Mesendoderm (in vitro differentiated cells): ENCODE results near the gene ALG10. TPM values are rescaled to one million over a fixed set of nuclear protein-coding genes. Genes with fewer than 3 reads are reported as not detected.
"Not testable (repeated sequence)": the region's sequence is repeated elsewhere in the genome, so short reads cannot be mapped to it uniquely, and the experiment has no call there.

Experiments
- DNase-seq: peaks from one replicate; pipeline ENCODE4 v3.0.0; 2013
- H2AK5ac ChIP-seq: 2 replicates; pipeline ENCODE4 v1.6.1; 2013; ENCODE audit warnings: low read length, inconsistent platforms
- H2BK120ac ChIP-seq: 2 replicates; pipeline ENCODE4 v1.6.1; 2013; ENCODE audit warnings: low read depth, mild to moderate bottlenecking, low read length, moderate library complexity, mixed read lengths
- H2BK15ac ChIP-seq: replicated peaks from 2 replicates; pipeline ENCODE4 v1.6.1; 2013; ENCODE audit warnings: low read depth, mild to moderate bottlenecking, moderate library complexity
- H2BK5ac ChIP-seq: 2 replicates; pipeline ENCODE4 v1.6.1; 2013; ENCODE audit warnings: low read length, inconsistent platforms
- H3K18ac ChIP-seq: 2 replicates; pipeline ENCODE4 v1.6.1; 2013; ENCODE audit warnings: mild to moderate bottlenecking, low read length, mixed read lengths
- H3K23ac ChIP-seq: one replicate; pipeline ENCODE4 v1.6.1; 2013; ENCODE audit warnings: low read length
- H3K27ac ChIP-seq: 2 replicates; pipeline ENCODE4 v1.5.1; 2013; ENCODE audit warnings: low read depth, mild to moderate bottlenecking, inconsistent platforms, low read length, moderate library complexity
- H3K27me3 ChIP-seq: 2 replicates; pipeline ENCODE4 v1.6.1; 2013; ENCODE audit warnings: low read length, control low read depth, mild to moderate bottlenecking, inconsistent platforms; ENCODE audit not compliant: insufficient read depth, poor library complexity
- H3K36me3 ChIP-seq: 2 replicates; pipeline ENCODE4 v1.6.1; 2013; ENCODE audit warnings: low read length, inconsistent platforms; ENCODE audit not compliant: control insufficient read depth, insufficient read depth
- H3K4ac ChIP-seq: one replicate; pipeline ENCODE4 v1.6.1; 2013; ENCODE audit warnings: low read depth, mild to moderate bottlenecking, low read length, moderate library complexity
- H3K4me1 ChIP-seq: 2 replicates; pipeline ENCODE4 v1.6.1; 2013; ENCODE audit warnings: low read depth, low read length, inconsistent platforms; ENCODE audit not compliant: control insufficient read depth
- H3K4me2 ChIP-seq: 2 replicates; pipeline ENCODE4 v1.6.1; 2013; ENCODE audit warnings: low read length
- H3K4me3 ChIP-seq: 2 replicates; pipeline ENCODE4 v1.5.1; 2013; ENCODE audit warnings: mild to moderate bottlenecking, low read length
- H3K56ac ChIP-seq: one replicate; pipeline ENCODE4 v1.6.1; 2013; ENCODE audit warnings: low read length
- H3K79me1 ChIP-seq: 2 replicates; pipeline ENCODE4 v1.6.1; 2013; ENCODE audit warnings: low read length, inconsistent platforms
- H3K79me2 ChIP-seq: 2 replicates; pipeline ENCODE4 v1.6.1; 2013; ENCODE audit warnings: mild to moderate bottlenecking, low read length; ENCODE audit not compliant: control insufficient read depth, insufficient read depth
- H3K9ac ChIP-seq: 2 replicates; pipeline ENCODE4 v1.6.1; 2013; ENCODE audit warnings: low read length, inconsistent platforms
- H4K5ac ChIP-seq: one replicate; pipeline ENCODE4 v1.6.1; 2013; ENCODE audit warnings: low read length
- H4K8ac ChIP-seq: one replicate; pipeline ENCODE4 v1.6.1; 2013; ENCODE audit warnings: low read depth, mild to moderate bottlenecking, control low read depth, low read length, moderate library complexity
- WGBS: extraction: QIAGEN DNeasy Blood & Tissue Kit; methylation state at CpG from one replicate; pipeline ENCODE4 v1.1.7; 2013; ENCODE audit warnings: low lambda C conversion rate, missing lambda C conversion rate; ENCODE audit not compliant: insufficient coverage; ENCODE audit errors: extremely low coverage; 5-methylcytosine and 5-hydroxymethylcytosine counted together
- polyA plus RNA-seq, 2 experiments: library from polyadenylated mRNA; stranded (reverse); fragments of 200-250 nt; gene quantifications; one replicate each; pipeline ENCODE4 v1.2.3, GENCODE V29; 2013

ALG10 gene, protein sequence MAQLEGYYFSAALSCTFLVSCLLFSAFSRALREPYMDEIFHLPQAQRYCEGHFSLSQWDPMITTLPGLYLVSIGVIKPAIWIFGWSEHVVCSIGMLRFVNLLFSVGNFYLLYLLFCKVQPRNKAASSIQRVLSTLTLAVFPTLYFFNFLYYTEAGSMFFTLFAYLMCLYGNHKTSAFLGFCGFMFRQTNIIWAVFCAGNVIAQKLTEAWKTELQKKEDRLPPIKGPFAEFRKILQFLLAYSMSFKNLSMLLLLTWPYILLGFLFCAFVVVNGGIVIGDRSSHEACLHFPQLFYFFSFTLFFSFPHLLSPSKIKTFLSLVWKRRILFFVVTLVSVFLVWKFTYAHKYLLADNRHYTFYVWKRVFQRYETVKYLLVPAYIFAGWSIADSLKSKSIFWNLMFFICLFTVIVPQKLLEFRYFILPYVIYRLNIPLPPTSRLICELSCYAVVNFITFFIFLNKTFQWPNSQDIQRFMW
- polyA plus RNA-seq (2013, experiment 1 of 2) = 4.4 TPM
- 4.6 TPM for polyA plus RNA-seq (2013, experiment 2 of 2)

- no peak within 1 kb of the TSS for H2AK5ac ChIP-seq
These were observed at the start of gene ALG10 for GRCh38 chr12:34022079-34022830. TSS of gene ALG10 (plus strand) at chr12:34022496. CDS start at chr12:34022600, 104 bp downstream.

DNA sequence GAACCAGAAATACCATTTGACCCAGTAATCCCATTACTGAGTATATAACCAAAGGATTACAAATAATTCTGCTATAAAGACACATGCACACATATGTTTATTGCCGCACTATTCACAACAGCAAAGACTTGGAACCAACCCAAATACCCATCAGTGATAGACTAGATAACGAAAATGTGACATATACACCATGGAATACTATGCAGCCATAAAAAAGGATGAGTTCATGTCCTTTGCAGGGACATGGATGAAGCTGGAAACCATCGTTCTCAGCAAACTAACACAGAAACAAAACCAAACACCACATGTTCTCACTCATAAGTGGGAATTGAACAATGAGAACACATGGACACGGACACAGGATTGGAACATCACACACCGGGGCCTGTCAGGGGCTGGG lies 49.4 kb upstream of the ALG10 start:
- H3K4me1 ChIP-seq, H3K9ac ChIP-seq, H3K4me3 ChIP-seq, DNase-seq, H2BK15ac ChIP-seq, H3K18ac ChIP-seq, H3K23ac ChIP-seq, H3K36me3 ChIP-seq, H4K8ac ChIP-seq, H3K4me2 ChIP-seq, H3K79me1 ChIP-seq, H3K27ac ChIP-seq, H3K56ac ChIP-seq, H3K27me3 ChIP-seq, H3K4ac ChIP-seq, H4K5ac ChIP-seq, H2AK5ac ChIP-seq, H3K79me2 ChIP-seq, H2BK5ac ChIP-seq, H2BK120ac ChIP-seq: not testable (repeated sequence)
- no CpG with 5 or more reads among the region's 5 CpGs for WGBS

More at GRCh38 chr12:34022079-34022830, at the start of gene ALG10:
- no peak within 1 kb of the TSS for H4K5ac ChIP-seq
- WGBS = no CpG with 5 or more reads among the region's 44 CpGs
- no peak within 1 kb of the TSS for H2BK5ac ChIP-seq
- peak within 1 kb of the TSS; percentile 90 for H3K18ac ChIP-seq
- no peak within 1 kb of the TSS for H3K23ac ChIP-seq
- H3K56ac ChIP-seq = peak within 1 kb of the TSS; percentile 96
- H3K4me2 ChIP-seq = peak within 1 kb of the TSS; percentile 48
- H3K4me1 ChIP-seq = no peaks in the 10 kb centered on the region
- H2BK120ac ChIP-seq = no peak within 1 kb of the TSS
- no peaks in the 10 kb centered on the region for H3K27me3 ChIP-seq
- peak within 1 kb of the TSS; percentile 76 for H3K27ac ChIP-seq
- H3K79me1 ChIP-seq = no peaks in the 10 kb centered on the region
- no peaks in the 10 kb centered on the region for H3K79me2 ChIP-seq
- peak within 1 kb of the TSS; percentile 68 for H3K4ac ChIP-seq
- H3K36me3 ChIP-seq = no peaks in the 10 kb centered on the region
- peak within 1 kb of the TSS; percentile 82 for H3K4me3 ChIP-seq
- H4K8ac ChIP-seq = peak within 1 kb of the TSS; percentile 65
- H2BK15ac ChIP-seq = no peak within 1 kb of the TSS
- peak; percentile 99 for DNase-seq
- peak within 1 kb of the TSS; percentile 85 for H3K9ac ChIP-seq

GRCh38 chr12:33977887-33978286 lies 44.4 kb upstream of the ALG10 start:
- Histone ChIP-seq H2BK5ac (no peak overlapping the region), H3K4ac (no peak overlapping the region), H3K9ac (no peak overlapping the region), H3K18ac (no peak overlapping the region), H3K79me1 (no peaks in the 10 kb centered on the region), H3K4me3 (no peak overlapping the region), H2BK15ac (no peak overlapping the region), H4K5ac (no peak overlapping the region), H3K79me2 (no peaks in the 10 kb centered on the region), H2AK5ac (no peak overlapping the region), H3K4me1 (no peaks in the 10 kb centered on the region), H3K36me3 (no peaks in the 10 kb centered on the region), H3K56ac (no peak overlapping the region), H3K27me3 (no peaks in the 10 kb centered on the region), H3K23ac (no peak overlapping the region), H4K8ac (no peak overlapping the region), H3K4me2 (no peak overlapping the region), H3K27ac (no peak overlapping the region), H2BK120ac (no peak overlapping the region)
- no peak for DNase-seq
- WGBS = no CpG with 5 or more reads among the region's 1 CpG

- H3K27me3 ChIP-seq = no peaks in the 10 kb centered on the region
- no peak overlapping the region for H3K9ac ChIP-seq
- no peak overlapping the region for H4K8ac ChIP-seq
- H3K23ac ChIP-seq = no peak overlapping the region
- WGBS = no CpG with 5 or more reads among the region's 4 CpGs
- no peaks in the 10 kb centered on the region for H3K79me1 ChIP-seq
- no peaks in the 10 kb centered on the region for H3K36me3 ChIP-seq
- no peak overlapping the region for H3K18ac ChIP-seq
- H3K4ac ChIP-seq = no peak overlapping the region
- no peak overlapping the region for H3K4me3 ChIP-seq
- DNase-seq = peak; percentile 0
- H3K4me1 ChIP-seq = no peaks in the 10 kb centered on the region
- H3K79me2 ChIP-seq = no peaks in the 10 kb centered on the region
- no peak overlapping the region for H2BK120ac ChIP-seq
- H2BK5ac ChIP-seq = no peak overlapping the region
- no peak overlapping the region for H3K4me2 ChIP-seq
- no peak overlapping the region for H3K27ac ChIP-seq
- H2AK5ac ChIP-seq = no peak overlapping the region
- no peak overlapping the region for H3K56ac ChIP-seq
- no peak overlapping the region for H2BK15ac ChIP-seq
- no peak overlapping the region for H4K5ac ChIP-seq
These were observed 34.0 kb upstream of the ALG10 start for GRCh38 chr12:33988197-33988805.

GRCh38 chr12:33988913-33989312 lies 33.4 kb upstream of the ALG10 start:
- H3K4me1 ChIP-seq = no peaks in the 10 kb centered on the region
- H2BK15ac ChIP-seq = no peak overlapping the region
- H2AK5ac ChIP-seq = no peak overlapping the region
- H3K4ac ChIP-seq = no peak overlapping the region
- H3K36me3 ChIP-seq = no peaks in the 10 kb centered on the region
- no peak overlapping the region for H3K9ac ChIP-seq
- no peaks in the 10 kb centered on the region for H3K79me2 ChIP-seq
- no peak overlapping the region for H4K5ac ChIP-seq
- no CpG with 5 or more reads among the region's 3 CpGs for WGBS
- no peaks in the 10 kb centered on the region for H3K27me3 ChIP-seq
- H2BK120ac ChIP-seq = no peak overlapping the region
- H3K56ac ChIP-seq = no peak overlapping the region
- H3K4me2 ChIP-seq = no peak overlapping the region
- no peak overlapping the region for H2BK5ac ChIP-seq
- H3K79me1 ChIP-seq = no peaks in the 10 kb centered on the region
- H3K4me3 ChIP-seq = no peak overlapping the region
- no peak overlapping the region for H3K18ac ChIP-seq
- DNase-seq = peak; percentile 25
- H4K8ac ChIP-seq = no peak overlapping the region
- H3K27ac ChIP-seq = no peak overlapping the region
- no peak overlapping the region for H3K23ac ChIP-seq
